Fibroblast of lung (primary cell): ENCODE data around the gene FAM174A.

ENCODE experiments used
- CTCF ChIP-seq, 2 donors: IDR thresholded peaks in 1 of 2; conservative IDR thresholded peaks in 1 of 2; 1 replicate in 1 of 2; 2 replicates in 1 of 2; pipeline ENCODE4 v1.5.1; 2011 to 2012; ENCODE audit warnings: low read length in 2 of 2, control low read depth in 1 of 2, inconsistent platforms in 1 of 2, low read depth in 1 of 2, mild to moderate bottlenecking in 1 of 2
- EZH2 ChIP-seq: IDR thresholded peaks from 2 replicates; pipeline ENCODE4 v1.5.1; 2012; ENCODE audit warnings: low read length, control low read depth, mild to moderate bottlenecking; ENCODE audit errors: missing control alignments

GRCh38 chr5:100502684-100503083, 32.5 kb upstream of the FAM174A start:
- TF ChIP-seq EZH2: no peak
- TF ChIP-seq CTCF (conservative IDR thresholded peaks at IDR 0.05 in 1 of 2, IDR thresholded peaks at IDR 0.05 in 1 of 2; ENCODE audit: low read depth in 1 of 2, low read length in 2 of 2): no peak
